ENCODE measurements around the gene DOCK11. TPM values are rescaled to one million over a fixed set of nuclear protein-coding genes. Genes with fewer than 3 reads are reported as not detected.

The DOCK11 gene
- total RNA-seq, 1 experiment from 2014 or later: 13.1 TPM

DNA sequence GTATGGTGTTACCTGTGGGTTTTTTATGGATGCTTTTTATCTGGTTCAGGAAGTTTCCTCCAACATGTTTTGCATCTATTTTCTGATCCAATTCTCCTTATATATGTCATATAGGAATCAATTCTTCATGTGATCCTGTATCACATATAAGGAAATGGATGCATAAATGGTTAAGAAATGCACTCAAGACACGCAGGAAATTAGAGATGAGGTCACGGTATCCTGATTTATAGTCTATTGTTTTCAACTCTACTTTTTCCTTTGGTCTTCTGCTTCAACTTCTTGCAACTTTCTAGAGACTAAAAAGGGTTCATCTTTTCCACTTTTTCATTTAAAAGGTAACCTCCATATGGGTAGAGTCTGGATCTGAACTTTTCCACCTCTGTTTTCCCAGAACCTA lies 198.2 kb downstream of the DOCK11 start:
- Mint-ChIP-seq H3K4me3 (no peak overlapping the region), H3K9me3 (no peaks in the 10 kb centered on the region), H3K27me3 (ENCODE audit: low read depth) (no peaks in the 10 kb centered on the region), H3K27ac (no peak overlapping the region), H3K4me1 (no peaks in the 10 kb centered on the region), H3K36me3 (no peaks in the 10 kb centered on the region)
- TF ChIP-seq GABPB1 (CRISPR knock-in tag; IDR thresholded peaks at IDR 0.05): no peak
- TF ChIP-seq CREB1 (CRISPR knock-in tag; IDR thresholded peaks at IDR 0.05): no peak
- TF ChIP-seq, protein P1, sequence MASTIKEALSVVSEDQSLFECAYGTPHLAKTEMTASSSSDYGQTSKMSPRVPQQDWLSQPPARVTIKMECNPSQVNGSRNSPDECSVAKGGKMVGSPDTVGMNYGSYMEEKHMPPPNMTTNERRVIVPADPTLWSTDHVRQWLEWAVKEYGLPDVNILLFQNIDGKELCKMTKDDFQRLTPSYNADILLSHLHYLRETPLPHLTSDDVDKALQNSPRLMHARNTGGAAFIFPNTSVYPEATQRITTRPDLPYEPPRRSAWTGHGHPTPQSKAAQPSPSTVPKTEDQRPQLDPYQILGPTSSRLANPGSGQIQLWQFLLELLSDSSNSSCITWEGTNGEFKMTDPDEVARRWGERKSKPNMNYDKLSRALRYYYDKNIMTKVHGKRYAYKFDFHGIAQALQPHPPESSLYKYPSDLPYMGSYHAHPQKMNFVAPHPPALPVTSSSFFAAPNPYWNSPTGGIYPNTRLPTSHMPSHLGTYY (CRISPR knock-in tag; IDR thresholded peaks at IDR 0.05): no peak
- no peak for TF ChIP-seq JUN (CRISPR knock-in tag; IDR thresholded peaks at IDR 0.05)
- TF ChIP-seq SP1 (CRISPR knock-in tag; conservative IDR thresholded peaks at IDR 0.05): no peak
- TF ChIP-seq, protein P2, sequence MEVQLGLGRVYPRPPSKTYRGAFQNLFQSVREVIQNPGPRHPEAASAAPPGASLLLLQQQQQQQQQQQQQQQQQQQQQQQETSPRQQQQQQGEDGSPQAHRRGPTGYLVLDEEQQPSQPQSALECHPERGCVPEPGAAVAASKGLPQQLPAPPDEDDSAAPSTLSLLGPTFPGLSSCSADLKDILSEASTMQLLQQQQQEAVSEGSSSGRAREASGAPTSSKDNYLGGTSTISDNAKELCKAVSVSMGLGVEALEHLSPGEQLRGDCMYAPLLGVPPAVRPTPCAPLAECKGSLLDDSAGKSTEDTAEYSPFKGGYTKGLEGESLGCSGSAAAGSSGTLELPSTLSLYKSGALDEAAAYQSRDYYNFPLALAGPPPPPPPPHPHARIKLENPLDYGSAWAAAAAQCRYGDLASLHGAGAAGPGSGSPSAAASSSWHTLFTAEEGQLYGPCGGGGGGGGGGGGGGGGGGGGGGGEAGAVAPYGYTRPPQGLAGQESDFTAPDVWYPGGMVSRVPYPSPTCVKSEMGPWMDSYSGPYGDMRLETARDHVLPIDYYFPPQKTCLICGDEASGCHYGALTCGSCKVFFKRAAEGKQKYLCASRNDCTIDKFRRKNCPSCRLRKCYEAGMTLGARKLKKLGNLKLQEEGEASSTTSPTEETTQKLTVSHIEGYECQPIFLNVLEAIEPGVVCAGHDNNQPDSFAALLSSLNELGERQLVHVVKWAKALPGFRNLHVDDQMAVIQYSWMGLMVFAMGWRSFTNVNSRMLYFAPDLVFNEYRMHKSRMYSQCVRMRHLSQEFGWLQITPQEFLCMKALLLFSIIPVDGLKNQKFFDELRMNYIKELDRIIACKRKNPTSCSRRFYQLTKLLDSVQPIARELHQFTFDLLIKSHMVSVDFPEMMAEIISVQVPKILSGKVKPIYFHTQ (CRISPR knock-in tag; IDR thresholded peaks at IDR 0.05): no peak
- TF ChIP-seq, protein P3, sequence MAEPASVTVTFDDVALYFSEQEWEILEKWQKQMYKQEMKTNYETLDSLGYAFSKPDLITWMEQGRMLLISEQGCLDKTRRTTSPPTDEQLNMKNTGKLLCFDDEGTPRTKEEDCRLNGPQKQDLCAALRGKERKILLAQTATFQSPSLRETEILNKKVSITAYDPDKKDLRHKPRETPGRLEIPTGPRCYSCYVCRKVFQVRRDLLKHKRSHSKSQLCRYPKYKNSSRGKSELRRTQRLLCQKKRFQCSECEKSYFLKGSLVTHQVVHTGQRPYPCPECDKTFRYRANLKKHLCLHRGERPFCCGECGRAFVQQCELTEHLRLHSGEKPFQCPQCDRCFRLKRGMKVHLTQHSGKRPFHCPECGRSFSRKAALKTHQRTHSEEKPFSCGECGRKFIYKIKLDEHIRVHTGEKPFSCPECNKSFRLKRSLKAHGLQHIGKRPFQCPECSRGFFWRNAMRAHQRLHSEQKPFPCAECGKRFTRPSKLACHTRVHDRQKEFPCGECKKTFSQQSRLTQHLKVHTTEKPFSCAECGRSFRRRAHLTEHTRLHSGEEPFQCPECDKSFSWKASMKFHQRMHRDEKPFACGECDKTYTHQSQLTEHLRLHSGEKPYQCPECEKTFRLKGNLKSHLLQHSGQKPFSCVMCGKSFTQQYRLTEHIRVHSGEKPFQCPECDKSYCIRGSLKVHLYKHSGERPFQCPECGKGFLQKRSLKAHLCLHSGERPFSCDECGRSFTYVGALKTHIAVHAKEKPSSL (CRISPR knock-in tag; conservative IDR thresholded peaks at IDR 0.05): no peak
- no peak for TF ChIP-seq JAZF1 (CRISPR knock-in tag; IDR thresholded peaks at IDR 0.05)
- TF ChIP-seq ZNF232 (CRISPR knock-in tag; IDR thresholded peaks at IDR 0.05): no peak
- TF ChIP-seq, protein P4, sequence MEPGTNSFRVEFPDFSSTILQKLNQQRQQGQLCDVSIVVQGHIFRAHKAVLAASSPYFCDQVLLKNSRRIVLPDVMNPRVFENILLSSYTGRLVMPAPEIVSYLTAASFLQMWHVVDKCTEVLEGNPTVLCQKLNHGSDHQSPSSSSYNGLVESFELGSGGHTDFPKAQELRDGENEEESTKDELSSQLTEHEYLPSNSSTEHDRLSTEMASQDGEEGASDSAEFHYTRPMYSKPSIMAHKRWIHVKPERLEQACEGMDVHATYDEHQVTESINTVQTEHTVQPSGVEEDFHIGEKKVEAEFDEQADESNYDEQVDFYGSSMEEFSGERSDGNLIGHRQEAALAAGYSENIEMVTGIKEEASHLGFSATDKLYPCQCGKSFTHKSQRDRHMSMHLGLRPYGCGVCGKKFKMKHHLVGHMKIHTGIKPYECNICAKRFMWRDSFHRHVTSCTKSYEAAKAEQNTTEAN (CRISPR knock-in tag; IDR thresholded peaks at IDR 0.05): no peak
- TF ChIP-seq MXD4 (CRISPR knock-in tag; IDR thresholded peaks at IDR 0.05; ENCODE audit: borderline replicate concordance): no peak
- no peak for TF ChIP-seq NR3C1 (CRISPR knock-in tag; conservative IDR thresholded peaks at IDR 0.05; ENCODE audit: low read depth)
- TF ChIP-seq, protein P5, sequence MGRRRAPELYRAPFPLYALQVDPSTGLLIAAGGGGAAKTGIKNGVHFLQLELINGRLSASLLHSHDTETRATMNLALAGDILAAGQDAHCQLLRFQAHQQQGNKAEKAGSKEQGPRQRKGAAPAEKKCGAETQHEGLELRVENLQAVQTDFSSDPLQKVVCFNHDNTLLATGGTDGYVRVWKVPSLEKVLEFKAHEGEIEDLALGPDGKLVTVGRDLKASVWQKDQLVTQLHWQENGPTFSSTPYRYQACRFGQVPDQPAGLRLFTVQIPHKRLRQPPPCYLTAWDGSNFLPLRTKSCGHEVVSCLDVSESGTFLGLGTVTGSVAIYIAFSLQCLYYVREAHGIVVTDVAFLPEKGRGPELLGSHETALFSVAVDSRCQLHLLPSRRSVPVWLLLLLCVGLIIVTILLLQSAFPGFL (CRISPR knock-in tag; IDR thresholded peaks at IDR 0.05; ENCODE audit: borderline replicate concordance): no peak
- no peak for TF ChIP-seq NR1H2 (CRISPR knock-in tag; IDR thresholded peaks at IDR 0.05)
- no peak for TF ChIP-seq EMX1 (CRISPR knock-in tag; IDR thresholded peaks at IDR 0.05)
- DNase-seq (ENCODE audit: low spot score) (no peak), ATAC-seq (no peak)
- POLR2A ChIA-PET: no interaction called here
- CTCF ChIA-PET: no interaction called here

DNA sequence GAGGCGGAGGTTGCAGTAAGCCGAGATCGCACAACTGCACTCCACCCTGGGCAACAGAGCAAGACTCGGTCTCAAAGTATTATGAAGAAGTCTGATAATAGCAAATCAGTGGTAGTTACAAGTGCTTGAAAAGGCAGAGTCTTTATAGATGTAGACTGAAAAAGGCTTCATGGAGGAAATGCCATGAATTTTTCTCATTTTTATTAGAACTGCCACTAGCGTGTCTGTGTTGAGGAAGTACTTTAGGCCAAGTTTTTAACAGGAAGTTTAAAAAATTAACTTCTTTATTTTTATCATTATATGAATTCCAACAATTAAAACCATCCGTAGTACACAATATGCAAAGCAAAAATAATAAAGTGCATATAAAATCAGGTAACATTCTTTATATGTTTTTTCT lies 199.0 kb downstream of the DOCK11 start:
- Mint-ChIP-seq H3K36me3 (no peaks in the 10 kb centered on the region), H3K4me3 (no peak overlapping the region), H3K9me3 (no peaks in the 10 kb centered on the region), H3K27me3 (ENCODE audit: low read depth) (no peaks in the 10 kb centered on the region), H3K27ac (no peak overlapping the region), H3K4me1 (no peaks in the 10 kb centered on the region)
- no peak for DNase-seq (ENCODE audit: low spot score)
- ChIA-PET CTCF (no interaction called here), POLR2A (no interaction called here)
- no peak for ATAC-seq
- TF ChIP-seq TEAD1 (CRISPR knock-in tag; IDR thresholded peaks at IDR 0.05): no peak
- TF ChIP-seq SMAD3 (CRISPR knock-in tag; IDR thresholded peaks at IDR 0.05; ENCODE audit: borderline replicate concordance): no peak
- no peak for TF ChIP-seq CREB1 (CRISPR knock-in tag; IDR thresholded peaks at IDR 0.05)
